Measurements from ENCODE around the gene RFXAP. TPM values are rescaled to one million over a fixed set of nuclear protein-coding genes. Genes with fewer than 3 reads are reported as not detected.

The RFXAP gene
- total RNA-seq: 4.2 TPM
- long read RNA-seq, transcript RFXAP-201 (3 exons, 2,304 nt): major isoform, 8 of 10 reads
- long read RNA-seq, partial matches to known transcripts: 0 of 10 reads
- long read RNA-seq, other reads (novel, unspliced or antisense): 2 of 10 reads

GRCh38 chr13:36818804-36819738 lies at the start of gene RFXAP:
RFXAP (plus strand) TSS chr13:36819222; CDS start chr13:36819358, 136 bp downstream.
- intact Hi-C loops (cut with micrococcal nuclease): no loop called here
- peak; percentile 34 for TF ChIP-seq CTCF (IDR thresholded peaks at IDR 0.05; ENCODE audit: borderline replicate concordance)
- peaks cover 53% of the 10 kb centered on the region for H3K4me1 ChIP-seq

GRCh38 chr13:36769545-36769944 lies 49.5 kb upstream of the RFXAP start:
- Histone ChIP-seq H3K9me3 (replicated peaks) (peaks cover 14% of the 10 kb centered on the region), H3K36me3 (no peaks in the 10 kb centered on the region), H3K4me1 (no peaks in the 10 kb centered on the region), H3K4me3 (no peak overlapping the region), H3K27me3 (ENCODE audit: low read depth) (peaks cover 11% of the 10 kb centered on the region), H3K27ac (replicated peaks) (no peak overlapping the region)
- intact Hi-C loops (cut with micrococcal nuclease): no loop called here
- TF ChIP-seq CTCF (IDR thresholded peaks at IDR 0.05; ENCODE audit: borderline replicate concordance): no peak
- no peak for DNase-seq

More at GRCh38 chr13:36818804-36819738, at the start of gene RFXAP:
- Histone ChIP-seq H3K36me3 (no peaks in the 10 kb centered on the region), H3K9me3 (replicated peaks) (no peaks in the 10 kb centered on the region), H3K27me3 (ENCODE audit: low read depth) (no peaks in the 10 kb centered on the region), H3K27ac (replicated peaks) (peak within 1 kb of the TSS; percentile 84), H3K4me3 (peak within 1 kb of the TSS; percentile 93)
- DNase-seq: peak; percentile 90

- no peak overlapping the region for H3K4me3 ChIP-seq
- peaks cover 20% of the 10 kb centered on the region for H3K27me3 ChIP-seq (ENCODE audit: low read depth)
- peaks cover 14% of the 10 kb centered on the region for H3K9me3 ChIP-seq (replicated peaks)
- no peaks in the 10 kb centered on the region for H3K36me3 ChIP-seq
- no peak for TF ChIP-seq CTCF (IDR thresholded peaks at IDR 0.05; ENCODE audit: borderline replicate concordance)
- intact Hi-C loops (cut with micrococcal nuclease): no loop called here
- no peak overlapping the region for H3K27ac ChIP-seq (replicated peaks)
- H3K4me1 ChIP-seq: no peaks in the 10 kb centered on the region
- DNase-seq: no peak
These were observed 48.3 kb upstream of the RFXAP start for GRCh38 chr13:36770741-36771140.

GRCh38 chr13:36772853-36773252 lies 46.2 kb upstream of the RFXAP start:
- no peak for DNase-seq
- Histone ChIP-seq H3K27ac (replicated peaks) (no peak overlapping the region), H3K9me3 (replicated peaks) (no peaks in the 10 kb centered on the region), H3K27me3 (ENCODE audit: low read depth) (peaks cover 38% of the 10 kb centered on the region), H3K36me3 (no peaks in the 10 kb centered on the region), H3K4me1 (no peaks in the 10 kb centered on the region), H3K4me3 (no peak overlapping the region)
- intact Hi-C loops (cut with micrococcal nuclease): no loop called here
- no peak for TF ChIP-seq CTCF (IDR thresholded peaks at IDR 0.05; ENCODE audit: borderline replicate concordance)

GRCh38 chr13:36774931-36775330 lies 44.1 kb upstream of the RFXAP start:
- H3K27ac ChIP-seq (replicated peaks): no peak overlapping the region
- no peaks in the 10 kb centered on the region for H3K36me3 ChIP-seq
- H3K4me3 ChIP-seq: no peak overlapping the region
- intact Hi-C loops (cut with micrococcal nuclease): no loop called here
- TF ChIP-seq CTCF (IDR thresholded peaks at IDR 0.05; ENCODE audit: borderline replicate concordance): no peak
- H3K4me1 ChIP-seq: no peaks in the 10 kb centered on the region
- DNase-seq: no peak
- no peaks in the 10 kb centered on the region for H3K9me3 ChIP-seq (replicated peaks)
- H3K27me3 ChIP-seq (ENCODE audit: low read depth): peaks cover 49% of the 10 kb centered on the region
